KMS-11 (cell line): ENCODE results near the gene CD300E.

ENCODE experiments used
- H2AFZ ChIP-seq: fragments of 200-600 bp; sonication (generic); 2 replicates; pipeline ENCODE4 v1.6.1; 2016; ENCODE audit warnings: antibody characterized with exemption, mixed run types, low read depth
- H3K27ac ChIP-seq: fragments of 200-600 bp; sonication (generic); 2 replicates; pipeline ENCODE4 v1.6.1; 2016; ENCODE audit warnings: mild to moderate bottlenecking, mixed run types
- H3K27me3 ChIP-seq: fragments of 200-600 bp; sonication (generic); 2 replicates; pipeline ENCODE4 v1.6.1; 2017; ENCODE audit warnings: mild to moderate bottlenecking, low read depth, mixed run types, moderate library complexity; ENCODE audit not compliant: insufficient read depth
- H3K36me3 ChIP-seq: fragments of 200-600 bp; sonication (generic); 2 replicates; pipeline ENCODE4 v1.6.1; 2017; ENCODE audit warnings: mild to moderate bottlenecking, mixed run types; ENCODE audit not compliant: insufficient read depth
- H3K4me1 ChIP-seq: fragments of 200-600 bp; sonication (generic); 2 replicates; pipeline ENCODE4 v1.6.1; 2016; ENCODE audit warnings: mild to moderate bottlenecking, low read depth, mixed run types; ENCODE audit not compliant: poor library complexity, severe bottlenecking
- H3K4me2 ChIP-seq: fragments of 200-600 bp; sonication (generic); 2 replicates; pipeline ENCODE4 v1.7.0; 2016; ENCODE audit warnings: mild to moderate bottlenecking, mixed run types
- H3K4me3 ChIP-seq: fragments of 200-600 bp; sonication (generic); IDR thresholded peaks from 2 replicates; pipeline ENCODE4 v1.6.1; 2017; ENCODE audit warnings: low read depth, low read length, mixed read lengths; ENCODE audit not compliant: insufficient read depth
- H3K79me2 ChIP-seq: fragments of 200-600 bp; sonication (generic); 2 replicates; pipeline ENCODE4 v1.6.1; 2016; ENCODE audit warnings: low read depth, mixed run types; ENCODE audit not compliant: insufficient read depth
- H3K9ac ChIP-seq: fragments of 200-600 bp; sonication (generic); 2 replicates; pipeline ENCODE4 v1.6.1; 2016; ENCODE audit warnings: mild to moderate bottlenecking, mixed run types
- H4K20me1 ChIP-seq: fragments of 200-600 bp; sonication (generic); 2 replicates; pipeline ENCODE4 v1.6.1; 2016; ENCODE audit warnings: mild to moderate bottlenecking, mixed run types; ENCODE audit not compliant: insufficient read depth
- CTCF ChIP-seq: fragments of 200-600 bp; sonication (generic); conservative IDR thresholded peaks from 2 replicates; pipeline ENCODE4 v1.6.1; 2017; ENCODE audit warnings: low read depth, mild to moderate bottlenecking, antibody characterized with exemption, low read length, moderate library complexity, mixed read lengths

CD300E gene

GRCh38 chr17:74606050-74606449, 17.5 kb downstream of the CD300E start:
- Histone ChIP-seq H3K79me2 (no peaks in the 10 kb centered on the region), H3K27me3 (peaks cover 93% of the 10 kb centered on the region), H4K20me1 (no peaks in the 10 kb centered on the region), H3K27ac (no peak overlapping the region), H3K4me3 (no peak overlapping the region), H2AFZ (no peak overlapping the region), H3K4me1 (no peaks in the 10 kb centered on the region), H3K36me3 (no peaks in the 10 kb centered on the region), H3K9ac (no peak overlapping the region), H3K4me2 (no peak overlapping the region)
- no peak for TF ChIP-seq CTCF

DNA sequence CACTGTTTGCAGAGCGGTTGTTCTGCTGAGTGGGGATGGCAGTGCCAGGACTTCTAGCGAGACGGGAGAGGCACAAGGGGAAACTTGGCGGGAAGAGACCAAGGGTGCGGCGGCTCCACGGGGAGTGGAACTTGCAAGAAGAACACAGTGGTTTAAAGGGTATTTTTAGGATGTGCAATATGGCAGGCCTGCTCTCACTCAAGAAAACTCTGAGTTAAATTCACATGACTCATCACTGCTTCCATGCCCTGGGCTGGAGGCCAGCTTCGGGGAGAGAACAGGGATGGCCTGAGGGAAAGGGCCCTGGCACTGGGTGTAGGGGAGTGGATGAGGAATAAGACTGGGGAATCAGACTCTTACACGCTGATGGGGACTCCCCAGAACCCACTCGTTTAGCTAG, 18.2 kb downstream of the CD300E start:
- no peaks in the 10 kb centered on the region for H3K79me2 ChIP-seq
- no peak overlapping the region for H3K4me3 ChIP-seq
- H3K36me3 ChIP-seq = no peaks in the 10 kb centered on the region
- no peak for TF ChIP-seq CTCF
- H4K20me1 ChIP-seq = no peaks in the 10 kb centered on the region
- H3K4me2 ChIP-seq = no peak overlapping the region
- H2AFZ ChIP-seq = no peak overlapping the region
- H3K27ac ChIP-seq = no peak overlapping the region
- H3K27me3 ChIP-seq = peaks cover 91% of the 10 kb centered on the region; the same call in 1 of the 2 replicates
- no peaks in the 10 kb centered on the region for H3K4me1 ChIP-seq
- H3K9ac ChIP-seq = no peak overlapping the region

- Histone ChIP-seq H3K4me2 (no peak overlapping the region), H3K36me3 (no peaks in the 10 kb centered on the region), H3K79me2 (no peaks in the 10 kb centered on the region), H3K27me3 (peaks cover 91% of the 10 kb centered on the region; the same call in 1 of the 2 replicates), H2AFZ (no peak overlapping the region), H3K27ac (no peak overlapping the region), H3K4me3 (no peak overlapping the region), H3K9ac (no peak overlapping the region), H3K4me1 (no peaks in the 10 kb centered on the region), H4K20me1 (no peaks in the 10 kb centered on the region)
- no peak for TF ChIP-seq CTCF
Measured at GRCh38 chr17:74604761-74605160, 18.8 kb downstream of the CD300E start.

DNA sequence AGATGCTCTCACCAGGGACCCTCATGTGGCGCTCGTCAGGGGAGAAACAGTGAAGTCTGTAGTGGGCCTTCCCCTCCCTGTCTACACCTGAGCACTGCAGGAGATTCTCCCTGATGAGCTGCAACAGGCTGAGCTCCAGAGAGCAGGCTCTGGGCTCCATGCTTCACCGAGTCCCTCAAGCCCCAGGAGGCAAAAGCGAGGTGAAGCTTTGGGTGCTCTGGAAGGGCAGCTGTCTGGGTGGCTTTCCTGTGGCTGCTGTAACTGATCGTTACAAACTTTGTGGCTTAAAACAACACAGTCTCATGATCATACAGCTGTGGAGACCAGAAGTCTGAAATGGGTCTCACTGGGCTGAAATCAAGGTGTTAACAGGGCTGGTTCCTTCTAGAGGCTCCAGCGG, 19.3 kb downstream of the CD300E start:
- Histone ChIP-seq H3K4me3 (no peak overlapping the region), H3K27ac (no peak overlapping the region), H3K4me2 (no peak overlapping the region), H4K20me1 (no peaks in the 10 kb centered on the region), H3K27me3 (peaks cover 92% of the 10 kb centered on the region; the same call in 1 of the 2 replicates), H3K79me2 (no peaks in the 10 kb centered on the region), H3K36me3 (no peaks in the 10 kb centered on the region), H3K9ac (no peak overlapping the region), H3K4me1 (no peaks in the 10 kb centered on the region), H2AFZ (no peak overlapping the region)
- TF ChIP-seq CTCF = no peak
